Caki2 (cell line): ENCODE measurements around the gene IFT52. TPM values are rescaled to one million over a fixed set of nuclear protein-coding genes. Genes with fewer than 3 reads are reported as not detected.

Experiments used
- DNase-seq: peaks from one replicate; pipeline ENCODE4 v3.0.0-alpha.2; 2015; ENCODE audit warnings: low read depth
- in situ Hi-C: cut with HindIII; loops from 2 replicates; pipeline ENCODE4 v1.10.0; 2016; ENCODE audit warnings: low sequenced_read_pairs, low pct_unique_long_range_greater_than_20kb, mixed read lengths
- total RNA-seq: library from RNA; depleted of rRNA; stranded (reverse); fragments of >200 nt; shearing (Covaris generic); gene quantifications from 2 replicates; pipeline ENCODE4 v1.2.3, GENCODE V29; 2014; ENCODE audit warnings: low replicate concordance; rRNA removed

IFT52 gene
- 28.3 and 33.9 TPM in 2 replicates for total RNA-seq

GRCh38 chr20:43590392-43591303 lies at the start of gene IFT52:
Gene IFT52 (plus strand): TSS chr20:43590937. CDS start chr20:43594699, 3,762 bp downstream.
- peak; percentile 96 for DNase-seq
- in situ Hi-C loops: no loop called here

GRCh38 chr20:43541214-43541613 lies 49.5 kb upstream of the IFT52 start:
- in situ Hi-C loops: no loop called here
- DNase-seq: no peak

- DNase-seq: no peak
- in situ Hi-C loops: no loop called here
Measured at GRCh38 chr20:43542161-43542560, 48.6 kb upstream of the IFT52 start.

- no peak for DNase-seq
- in situ Hi-C loops: no loop called here
Measured at GRCh38 chr20:43542674-43543073, 48.1 kb upstream of the IFT52 start.

- in situ Hi-C loops: no loop called here
- DNase-seq: no peak
Measured at GRCh38 chr20:43543138-43543537, 47.6 kb upstream of the IFT52 start.

GRCh38 chr20:43544501-43544900 lies 46.2 kb upstream of the IFT52 start:
- in situ Hi-C loops: no loop called here
- DNase-seq: no peak

GRCh38 chr20:43545837-43546578 lies 44.7 kb upstream of the IFT52 start:
- no peak for DNase-seq
- in situ Hi-C loops: no loop called here

- in situ Hi-C loops: no loop called here
- no peak for DNase-seq
Measured at GRCh38 chr20:43548273-43548880, 42.4 kb upstream of the IFT52 start.

- in situ Hi-C loops: no loop called here
- DNase-seq: no peak
Measured at GRCh38 chr20:43549416-43550065, 41.2 kb upstream of the IFT52 start.

GRCh38 chr20:43550456-43550855 lies 40.3 kb upstream of the IFT52 start:
- in situ Hi-C loops: no loop called here
- no peak for DNase-seq

- in situ Hi-C loops: no loop called here
- DNase-seq: no peak
Measured at GRCh38 chr20:43554369-43554768, 36.4 kb upstream of the IFT52 start.

GRCh38 chr20:43558412-43559146 lies 32.2 kb upstream of the IFT52 start, which contains the start of gene SGK2:
Gene SGK2 (plus strand): TSS chr20:43559027. CDS start chr20:43566496, 7,469 bp downstream.
- in situ Hi-C loops: no loop called here
- DNase-seq: peak; percentile 97

- DNase-seq: no peak
- in situ Hi-C loops: no loop called here
Measured at GRCh38 chr20:43559147-43559987, 31.4 kb upstream of the IFT52 start.

- DNase-seq: no peak
- in situ Hi-C loops: no loop called here
Measured at GRCh38 chr20:43560974-43561373, 29.8 kb upstream of the IFT52 start.

GRCh38 chr20:43563429-43563828 lies 27.3 kb upstream of the IFT52 start:
- DNase-seq: no peak
- in situ Hi-C loops: no loop called here

- in situ Hi-C loops: no loop called here
- DNase-seq: no peak
Measured at GRCh38 chr20:43563991-43564390, 26.7 kb upstream of the IFT52 start.

GRCh38 chr20:43564455-43564854 lies 26.3 kb upstream of the IFT52 start:
- in situ Hi-C loops: no loop called here
- DNase-seq: no peak
